Gastrocnemius medialis (tissue), 4 donors: ENCODE results near the gene USH1C. TPM values are rescaled to one million over a fixed set of nuclear protein-coding genes. Genes with fewer than 3 reads are reported as not detected.

Source experiments
- ATAC-seq, 2 donors: fragments of 150-250 bp; one replicate each; pipeline ENCODE4 v1.9.1; 2016
- DNase-seq, 2 donors: peaks; one replicate each; pipeline ENCODE4 v3.0.0-alpha.2; 2019
- H3K27ac ChIP-seq, 4 donors: fragments of 200-600 bp; sonication (generic); 1 replicate in 1 of 4; 2 replicates in 3 of 4; pipeline ENCODE4 v1.5.1; 2016 to 2018; ENCODE audit warnings: mild to moderate bottlenecking in 2 of 4, moderate library complexity in 1 of 4
- H3K27me3 ChIP-seq, 3 donors: fragments of 200-600 bp; sonication (generic) in 2 of 3; 1 replicate in 1 of 3; 2 replicates in 2 of 3; pipeline versions ENCODE4 v1.5.1 to v1.6.0; 2016 to 2019; ENCODE audit warnings: mild to moderate bottlenecking in 1 of 3, moderate library complexity in 1 of 3
- H3K36me3 ChIP-seq, 2 donors: fragments of 200-600 bp; sonication (generic) in 1 of 2; one replicate each; pipeline ENCODE4 v1.5.1; 2017 to 2018
- H3K4me1 ChIP-seq, 2 donors: fragments of 200-600 bp; sonication (generic) in 1 of 2; one replicate each; pipeline ENCODE4 v1.5.1; 2016 to 2017; ENCODE audit warnings: mild to moderate bottlenecking in 2 of 2
- H3K4me3 ChIP-seq, 4 donors: fragments of 200-600 bp; sonication (generic) in 3 of 4; 1 replicate in 1 of 4; 2 replicates in 3 of 4; pipeline ENCODE4 v1.5.1; 2016 to 2019; ENCODE audit warnings: mild to moderate bottlenecking in 2 of 4
- H3K9me3 ChIP-seq, 3 donors: fragments of 200-600 bp; sonication (generic) in 2 of 3; 1 replicate in 1 of 3; 2 replicates in 2 of 3; pipeline ENCODE4 v1.5.1; 2016 to 2019
- POLR2A ChIP-seq, 2 donors: fragments of 450-650 bp; IDR thresholded peaks; one replicate each; pipeline ENCODE4 v1.6.1; 2017; ENCODE audit warnings: antibody characterized with exemption in 2 of 2, mild to moderate bottlenecking in 2 of 2, moderate library complexity in 2 of 2
- in situ Hi-C, 4 donors: fragments of 200-750 bp; cut with MboI; loops; one replicate each; pipeline versions ENCODE4 v1.15.0 to v1.8.0; 2017; ENCODE audit warnings: low sequenced_read_pairs in 4 of 4
- intact Hi-C: fragments of 100-400 bp; cut with DNase I; formaldehyde crosslinking; loops from one replicate; pipeline ENCODE4 v1.15.1; 2023; ENCODE audit warnings: low total_unique reads
- total RNA-seq, 4 donors: library from RNA; depleted of rRNA; stranded (reverse); fragments of >200 nt; gene quantifications; one replicate each; pipeline versions ENCODE4 v1.1.0 to v1.2.3, GENCODE V29; 2016
- TF ChIP-seq, protein P1 (sequence below), 5 experiments: fragments of 450-650 bp in 3 of 5; fragments of 200-600 bp in 2 of 5; sonication (generic) in 2 of 5; IDR thresholded peaks in 4 of 5; conservative IDR thresholded peaks in 1 of 5; 1 replicate in 4 of 5; 2 replicates in 1 of 5; pipeline ENCODE4 v1.5.1; 2016 to 2019; ENCODE audit warnings: antibody characterized with exemption in 5 of 5, mild to moderate bottlenecking in 3 of 5, moderate library complexity in 3 of 5

USH1C gene
- total RNA-seq, 4 donors from 2014 or later, result 0.78 TPM; not detected in 3

DNA sequence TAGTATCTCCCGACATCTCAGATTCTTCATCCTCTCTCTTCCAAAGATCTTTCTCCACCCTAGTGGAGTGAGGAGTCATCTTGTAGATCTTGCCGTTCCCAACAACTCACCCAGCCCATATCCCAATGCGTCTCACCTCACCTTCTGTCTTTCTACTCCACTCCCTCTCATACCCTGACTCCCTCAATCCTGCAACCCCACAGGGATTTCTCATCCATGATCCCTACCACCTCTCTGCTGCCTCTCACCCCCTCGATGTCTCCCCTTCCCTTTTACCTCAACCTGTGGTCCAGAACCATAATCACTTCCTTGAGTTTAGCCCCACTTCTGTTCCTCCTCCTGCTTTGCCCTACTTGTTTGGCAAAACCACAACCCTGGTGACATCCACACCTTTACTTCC, 44.5 kb upstream of the USH1C start:
- no peak overlapping the region for H3K27ac ChIP-seq
- no peaks in the 10 kb centered on the region for H3K4me1 ChIP-seq
- intact Hi-C loops (no loop called here), in situ Hi-C loops (no loop called here)
- TF ChIP-seq, protein P1, sequence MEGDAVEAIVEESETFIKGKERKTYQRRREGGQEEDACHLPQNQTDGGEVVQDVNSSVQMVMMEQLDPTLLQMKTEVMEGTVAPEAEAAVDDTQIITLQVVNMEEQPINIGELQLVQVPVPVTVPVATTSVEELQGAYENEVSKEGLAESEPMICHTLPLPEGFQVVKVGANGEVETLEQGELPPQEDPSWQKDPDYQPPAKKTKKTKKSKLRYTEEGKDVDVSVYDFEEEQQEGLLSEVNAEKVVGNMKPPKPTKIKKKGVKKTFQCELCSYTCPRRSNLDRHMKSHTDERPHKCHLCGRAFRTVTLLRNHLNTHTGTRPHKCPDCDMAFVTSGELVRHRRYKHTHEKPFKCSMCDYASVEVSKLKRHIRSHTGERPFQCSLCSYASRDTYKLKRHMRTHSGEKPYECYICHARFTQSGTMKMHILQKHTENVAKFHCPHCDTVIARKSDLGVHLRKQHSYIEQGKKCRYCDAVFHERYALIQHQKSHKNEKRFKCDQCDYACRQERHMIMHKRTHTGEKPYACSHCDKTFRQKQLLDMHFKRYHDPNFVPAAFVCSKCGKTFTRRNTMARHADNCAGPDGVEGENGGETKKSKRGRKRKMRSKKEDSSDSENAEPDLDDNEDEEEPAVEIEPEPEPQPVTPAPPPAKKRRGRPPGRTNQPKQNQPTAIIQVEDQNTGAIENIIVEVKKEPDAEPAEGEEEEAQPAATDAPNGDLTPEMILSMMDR (IDR thresholded peaks at IDR 0.05 in 4 of 5, conservative IDR thresholded peaks at IDR 0.05 in 1 of 5), result no peak
- no peak for TF ChIP-seq POLR2A (IDR thresholded peaks at IDR 0.05)
- H3K9me3 ChIP-seq, result no peaks in the 10 kb centered on the region
- no peaks in the 10 kb centered on the region for H3K36me3 ChIP-seq
- DNase-seq (no peak), ATAC-seq (no peak)
- no peaks in the 10 kb centered on the region for H3K27me3 ChIP-seq
- H3K4me3 ChIP-seq, result no peak overlapping the region

DNA sequence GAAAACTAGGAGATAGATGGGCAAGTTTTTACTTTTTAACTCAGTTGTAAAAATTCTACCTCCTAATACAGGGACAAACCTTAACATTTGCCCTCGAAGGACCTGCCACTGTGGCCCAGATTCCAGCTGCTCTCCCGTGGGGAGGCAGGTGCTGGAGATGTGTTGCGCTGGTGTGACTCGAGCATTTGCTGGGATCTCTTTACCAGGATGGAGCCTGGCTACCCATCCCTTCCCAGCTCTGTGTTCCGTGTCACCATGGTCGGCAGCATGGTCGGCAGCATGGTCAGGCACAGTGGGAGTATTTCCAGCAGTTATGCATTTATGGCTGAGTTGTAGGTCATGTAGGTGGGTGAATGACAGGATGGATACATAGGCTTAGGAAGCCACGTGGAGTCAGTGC, 44.0 kb upstream of the USH1C start:
- in situ Hi-C loops, result no loop called here
- intact Hi-C loops, result no loop called here
- TF ChIP-seq, protein P1 (IDR thresholded peaks at IDR 0.05 in 4 of 5, conservative IDR thresholded peaks at IDR 0.05 in 1 of 5), result no peak
- no peak for TF ChIP-seq POLR2A (IDR thresholded peaks at IDR 0.05)
- Histone ChIP-seq H3K4me1 (no peaks in the 10 kb centered on the region), H3K36me3 (no peaks in the 10 kb centered on the region), H3K4me3 (no peak overlapping the region), H3K9me3 (no peaks in the 10 kb centered on the region), H3K27me3 (no peaks in the 10 kb centered on the region), H3K27ac (no peak overlapping the region)
- ATAC-seq (no peak), DNase-seq (no peak)

DNA sequence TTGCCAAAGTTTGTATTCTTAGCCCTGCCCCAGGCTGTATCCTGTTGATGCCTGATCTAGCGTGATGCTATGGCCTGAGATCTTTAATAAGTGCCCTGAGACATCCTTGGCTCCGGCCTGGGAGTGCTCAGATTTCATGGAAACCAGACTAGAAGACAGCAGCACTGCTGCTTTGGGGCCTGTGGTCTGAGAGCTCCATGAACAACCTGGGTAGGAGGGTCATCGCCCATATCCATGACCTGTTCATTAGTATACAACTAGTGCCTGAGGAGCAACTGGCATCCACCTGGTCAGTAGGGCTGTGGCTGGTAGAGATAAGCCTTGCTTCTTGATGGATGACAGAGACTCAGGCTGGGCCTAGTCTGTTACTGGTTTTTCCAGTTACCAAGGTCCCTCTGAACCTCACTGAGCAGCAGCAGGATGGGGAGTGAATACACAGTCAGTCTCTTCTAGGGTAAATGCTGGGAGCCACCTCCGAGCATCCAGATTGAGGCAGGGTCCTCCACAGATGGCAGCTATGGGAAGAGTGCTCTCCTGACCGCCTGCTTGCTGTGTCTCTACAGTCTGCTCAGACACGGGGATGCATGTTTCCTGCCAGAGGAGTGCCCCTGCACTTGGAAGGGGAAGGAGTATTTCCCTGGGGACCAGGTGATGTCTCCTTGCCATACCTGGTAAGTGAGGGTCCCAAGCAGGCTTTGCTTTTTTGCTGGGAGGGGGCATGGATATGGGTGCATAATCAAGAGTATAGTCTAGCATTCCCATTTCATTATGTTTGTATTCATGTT, 41.9 kb upstream of the USH1C start:
- DNase-seq (no peak), ATAC-seq (no peak)
- H3K9me3 ChIP-seq, result no peaks in the 10 kb centered on the region
- no peak for TF ChIP-seq POLR2A (IDR thresholded peaks at IDR 0.05)
- TF ChIP-seq, protein P1 (IDR thresholded peaks at IDR 0.05 in 4 of 5, conservative IDR thresholded peaks at IDR 0.05 in 1 of 5), result no peak
- no peak overlapping the region for H3K4me3 ChIP-seq
- no peaks in the 10 kb centered on the region for H3K4me1 ChIP-seq
- no peak overlapping the region for H3K27ac ChIP-seq
- in situ Hi-C loops (no loop called here), intact Hi-C loops (no loop called here)
- H3K27me3 ChIP-seq, result no peaks in the 10 kb centered on the region
- H3K36me3 ChIP-seq, result no peaks in the 10 kb centered on the region

- in situ Hi-C loops, result no loop called here
- ATAC-seq (no peak), DNase-seq (no peak)
- Histone ChIP-seq H3K9me3 (no peaks in the 10 kb centered on the region), H3K4me3 (no peak overlapping the region), H3K27ac (no peak overlapping the region), H3K4me1 (no peaks in the 10 kb centered on the region), H3K36me3 (no peaks in the 10 kb centered on the region), H3K27me3 (no peaks in the 10 kb centered on the region)
- intact Hi-C loops, result no loop called here
- no peak for TF ChIP-seq POLR2A (IDR thresholded peaks at IDR 0.05)
- TF ChIP-seq, protein P1 (IDR thresholded peaks at IDR 0.05 in 4 of 5, conservative IDR thresholded peaks at IDR 0.05 in 1 of 5), result no peak
Observed at GRCh38 chr11:17581732-17582053, 37.5 kb upstream of the USH1C start.
